HG03558 (cell line): ENCODE data around the gene ABO.
"Not testable (repeated sequence)": the region's sequence is repeated elsewhere in the genome, so short reads cannot be mapped to it uniquely, and the experiment has no call there.

ENCODE experiments used
- ATAC-seq: cut with Tn5 transposase; IDR thresholded peaks from one replicate; pipeline ENCODE4 v1.9.1; 2021; ENCODE audit warnings: moderate number of reproducible peaks; ENCODE audit not compliant: unreplicated experiment; ENCODE audit errors: extremely low read depth

ABO gene

DNA sequence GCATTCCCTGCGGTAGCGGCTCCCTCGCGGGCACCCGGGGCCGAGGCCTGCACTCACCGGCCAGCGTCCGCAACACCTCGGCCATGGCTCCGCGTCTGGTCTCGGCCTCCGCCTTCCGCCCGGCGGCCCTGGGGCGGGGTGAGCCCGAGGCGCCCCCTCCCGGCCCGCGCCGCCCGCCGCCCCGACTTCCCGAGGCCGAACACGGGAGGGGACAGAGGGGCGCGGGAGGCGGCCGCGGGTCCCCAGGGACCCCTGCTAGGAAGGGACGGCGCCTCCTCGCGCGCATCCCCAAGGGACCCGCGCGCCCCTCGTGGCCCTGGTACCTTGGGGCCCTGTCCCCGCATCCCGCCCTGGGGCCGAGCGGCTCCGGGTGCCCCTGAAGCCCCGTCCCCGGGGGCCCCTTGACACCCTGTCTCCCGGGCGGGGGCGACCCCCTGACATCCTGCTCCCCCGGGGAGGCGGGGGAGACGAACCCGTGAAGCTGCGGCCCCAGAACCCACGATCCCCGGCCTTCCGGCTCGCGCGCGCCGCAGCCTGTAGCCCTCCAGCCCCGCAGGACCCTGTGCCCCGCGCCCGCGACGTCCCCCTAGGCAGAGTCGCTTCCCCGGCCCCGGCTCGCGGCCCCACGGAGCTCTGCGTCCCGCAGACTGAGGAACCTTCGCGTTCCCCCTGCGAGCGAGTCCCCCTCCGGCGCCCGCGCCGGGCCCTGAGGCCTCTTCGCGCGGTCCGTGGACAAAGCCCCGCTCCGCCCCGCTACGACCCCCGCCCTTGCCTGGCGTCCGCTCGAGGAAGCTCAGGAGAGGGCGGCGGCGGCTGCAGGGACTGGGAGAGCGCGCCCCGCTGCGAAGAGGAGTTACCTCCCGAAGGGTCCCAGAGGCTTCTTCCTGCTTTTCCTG lies at the start of gene ABO:
ABO (minus strand) TSS at position 97 of the 896 bp plus-strand sequence.
- no peak for ATAC-seq

DNA sequence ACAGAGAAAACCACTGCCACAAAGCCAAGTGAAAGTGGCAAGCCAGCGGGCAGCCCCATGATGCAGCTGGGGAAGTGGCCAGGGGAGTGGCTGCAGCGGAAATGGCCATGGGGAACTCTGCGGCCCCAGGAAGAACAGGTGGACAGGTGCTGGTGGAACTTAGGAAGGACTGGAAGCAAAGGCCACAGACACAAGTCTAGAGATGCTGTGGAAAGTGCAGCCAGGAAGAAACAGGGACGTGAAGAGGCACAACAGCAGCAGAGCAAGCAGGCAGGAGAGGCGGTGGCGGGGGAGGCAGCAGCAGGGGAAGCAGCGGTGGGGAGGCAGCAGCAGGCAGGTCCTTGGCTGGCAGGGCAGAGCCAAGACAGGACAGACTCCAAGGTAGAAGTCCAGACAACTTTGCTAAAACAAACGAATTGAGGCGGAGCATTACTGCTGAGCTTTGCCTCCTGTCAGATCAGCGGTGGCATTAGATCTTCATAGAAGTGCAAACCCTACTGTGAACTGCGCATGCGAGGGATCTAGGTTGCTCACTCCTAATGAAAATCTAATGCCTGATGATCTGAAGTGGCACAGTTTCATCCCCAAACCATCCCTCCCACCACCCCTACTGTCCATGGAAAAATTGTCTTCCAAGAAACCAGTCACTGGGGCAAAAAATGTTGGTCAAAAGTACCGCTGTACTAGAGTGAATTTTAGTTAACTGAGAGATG lies 49.1 kb upstream of the ABO start:
- ATAC-seq, result no peak

DNA sequence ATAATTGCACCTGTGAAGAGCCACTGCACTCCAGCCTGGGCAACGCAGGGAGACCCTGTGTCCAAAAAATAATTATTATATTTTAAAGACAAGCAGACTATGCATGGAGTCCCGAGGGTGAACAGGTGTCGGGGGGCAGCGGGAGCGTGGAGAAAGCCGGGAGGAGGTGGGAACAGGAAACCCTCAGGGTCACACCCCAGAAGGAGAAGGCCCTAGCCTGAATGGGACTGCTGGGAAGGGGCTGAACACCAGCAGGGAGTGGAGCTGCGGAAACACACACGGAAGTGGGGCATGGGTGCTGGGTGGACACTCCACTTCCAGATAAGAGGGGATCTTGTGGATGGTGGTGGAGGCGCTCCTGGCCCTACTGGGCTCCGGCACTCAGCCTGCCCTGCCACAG lies 48.2 kb upstream of the ABO start:
- ATAC-seq, result no peak

DNA sequence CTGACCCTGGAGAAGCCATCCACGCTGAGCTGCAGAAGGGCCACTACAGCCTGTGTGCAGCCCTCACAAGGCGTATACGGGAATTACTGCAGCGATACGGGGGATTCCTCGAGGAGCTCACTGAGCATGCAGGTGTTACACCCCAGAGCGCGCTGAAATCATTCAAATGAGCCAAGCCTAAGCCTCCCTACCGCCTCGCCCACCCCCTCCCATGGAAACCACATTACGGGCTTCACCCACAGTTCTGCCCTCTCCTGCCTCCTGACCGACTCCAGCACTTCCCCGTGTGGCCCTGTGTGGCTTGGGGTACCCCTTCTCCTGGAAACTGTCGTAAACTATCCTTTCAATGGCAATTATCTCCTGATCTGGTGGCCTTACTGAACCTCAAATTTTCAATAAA lies 47.7 kb upstream of the ABO start:
- no peak for ATAC-seq

DNA sequence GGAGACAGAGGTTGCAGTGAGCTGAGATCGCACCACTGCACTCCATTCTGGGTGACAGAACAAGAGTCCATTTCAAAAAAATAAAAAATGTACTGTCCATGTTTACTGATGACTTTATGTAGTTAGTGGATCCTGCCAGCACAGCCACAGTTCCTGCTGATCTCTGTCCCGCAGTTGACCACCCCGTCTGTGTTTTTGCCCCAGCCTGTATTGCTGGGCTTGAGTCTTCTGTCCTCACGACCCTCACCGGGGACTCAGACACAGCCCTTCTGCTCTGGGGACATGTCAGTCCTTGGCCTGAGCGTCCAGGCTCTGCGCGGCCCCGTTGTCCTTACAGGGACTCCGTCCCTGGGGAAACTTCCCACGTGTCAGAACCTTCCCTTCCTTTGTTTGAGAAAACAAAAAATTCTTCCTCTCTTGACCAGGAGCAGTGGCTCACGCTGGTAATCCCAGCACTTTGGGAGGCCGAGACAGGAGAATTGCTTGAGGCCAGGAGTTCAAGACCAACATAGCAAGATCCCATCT lies 46.5 kb upstream of the ABO start:
- ATAC-seq, result no peak

DNA sequence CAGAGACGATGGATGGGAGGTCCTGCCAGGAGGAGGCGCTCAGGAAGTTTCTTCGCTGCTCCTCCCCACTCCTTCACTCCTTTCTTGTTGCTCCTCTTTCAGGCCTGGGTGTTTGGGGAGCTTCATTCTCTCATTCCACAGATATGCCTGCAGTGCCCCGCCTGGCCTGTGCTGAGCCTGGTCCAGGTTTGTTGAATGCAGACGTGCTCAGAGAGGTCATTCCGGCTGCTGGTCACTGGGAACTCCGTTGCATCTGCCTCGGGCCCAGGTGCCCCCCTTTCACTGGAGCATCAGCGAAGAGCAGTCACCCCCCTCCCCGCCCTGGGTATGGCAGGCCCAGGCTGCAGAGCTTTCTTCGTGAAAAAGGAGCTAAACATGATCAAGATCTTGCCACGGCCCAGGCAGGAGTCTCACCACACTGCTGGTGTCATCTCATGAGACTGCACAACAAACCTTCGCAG lies 45.5 kb upstream of the ABO start:
- no peak for ATAC-seq

DNA sequence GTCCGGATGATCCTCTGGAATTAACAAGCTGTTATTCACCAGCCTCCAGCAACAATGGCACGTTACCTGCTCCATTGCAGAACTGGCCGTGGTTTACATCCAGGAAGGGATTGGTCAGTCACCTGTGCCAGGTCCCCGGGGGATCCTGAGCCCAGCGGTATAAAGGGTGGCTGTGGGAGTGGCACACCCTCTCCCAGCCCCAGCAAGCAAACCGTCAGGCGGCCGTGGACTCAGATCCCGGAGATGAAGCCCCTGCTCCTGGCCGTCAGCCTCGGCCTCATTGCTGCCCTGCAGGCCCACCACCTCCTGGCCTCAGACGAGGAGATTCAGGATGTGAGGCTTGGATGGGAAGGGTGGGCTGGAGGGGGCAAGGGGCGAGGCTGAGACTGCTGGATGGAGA lies 42.5 kb upstream of the ABO start:
- ATAC-seq, result not testable (repeated sequence)

DNA sequence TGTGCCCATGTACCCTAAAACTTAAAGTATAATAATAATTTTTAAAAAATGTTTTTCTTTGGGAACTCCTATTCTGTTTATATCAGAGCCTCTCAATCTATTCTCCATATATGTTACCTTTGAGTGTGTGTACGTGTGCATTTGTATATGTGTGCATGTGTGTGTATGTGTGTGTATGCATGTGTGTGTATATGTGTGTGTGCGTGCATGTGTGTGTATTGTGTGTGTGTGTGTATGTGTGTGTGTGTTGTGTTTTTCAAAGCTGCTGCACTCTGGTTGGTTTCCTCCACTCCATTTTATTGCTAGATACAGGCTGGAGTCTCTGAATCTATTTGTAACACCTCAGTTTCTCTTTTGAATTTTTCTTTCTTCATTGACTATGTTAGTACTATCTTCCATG lies 41.0 kb upstream of the ABO start:
- no peak for ATAC-seq

DNA sequence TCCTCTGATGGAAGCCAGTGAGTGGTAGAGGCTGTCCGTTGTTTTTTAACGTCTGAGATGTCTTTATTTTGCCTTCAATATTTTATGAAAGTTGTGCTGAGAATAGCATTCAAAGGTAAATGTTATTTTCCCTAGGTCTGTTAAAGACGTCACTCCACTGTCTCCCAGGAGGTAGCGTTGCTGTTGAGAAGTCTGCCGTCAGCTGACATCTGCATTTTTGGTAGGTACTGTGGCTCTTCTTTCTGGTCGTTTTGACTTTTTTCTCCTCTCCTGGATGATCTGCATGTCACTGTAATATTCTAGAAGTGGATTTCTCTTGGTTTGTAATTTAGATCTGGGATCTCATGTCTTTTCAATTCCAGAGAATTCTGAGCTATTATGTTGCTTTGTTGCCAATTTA lies 34.6 kb upstream of the ABO start:
- no peak for ATAC-seq

DNA sequence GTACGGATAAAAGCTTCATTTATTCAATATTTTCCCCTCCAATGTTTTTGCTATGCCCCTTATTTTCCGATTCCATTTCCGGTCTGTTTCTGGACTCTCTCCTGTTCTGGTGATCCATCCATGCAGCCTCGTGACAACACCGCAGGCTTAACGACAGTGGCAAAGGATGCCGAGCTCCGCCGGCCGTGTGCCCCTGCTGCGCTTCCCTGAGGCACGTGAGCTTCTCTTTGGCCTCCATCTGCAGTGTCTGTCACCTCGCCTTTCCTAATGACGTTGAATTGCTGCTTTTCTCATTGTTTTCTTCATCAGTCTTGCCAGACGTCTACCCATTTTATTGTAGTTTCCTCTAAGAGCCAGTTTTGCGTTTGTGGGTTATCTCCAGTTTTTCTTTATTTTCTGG lies 32.3 kb upstream of the ABO start:
- no peak for ATAC-seq

DNA sequence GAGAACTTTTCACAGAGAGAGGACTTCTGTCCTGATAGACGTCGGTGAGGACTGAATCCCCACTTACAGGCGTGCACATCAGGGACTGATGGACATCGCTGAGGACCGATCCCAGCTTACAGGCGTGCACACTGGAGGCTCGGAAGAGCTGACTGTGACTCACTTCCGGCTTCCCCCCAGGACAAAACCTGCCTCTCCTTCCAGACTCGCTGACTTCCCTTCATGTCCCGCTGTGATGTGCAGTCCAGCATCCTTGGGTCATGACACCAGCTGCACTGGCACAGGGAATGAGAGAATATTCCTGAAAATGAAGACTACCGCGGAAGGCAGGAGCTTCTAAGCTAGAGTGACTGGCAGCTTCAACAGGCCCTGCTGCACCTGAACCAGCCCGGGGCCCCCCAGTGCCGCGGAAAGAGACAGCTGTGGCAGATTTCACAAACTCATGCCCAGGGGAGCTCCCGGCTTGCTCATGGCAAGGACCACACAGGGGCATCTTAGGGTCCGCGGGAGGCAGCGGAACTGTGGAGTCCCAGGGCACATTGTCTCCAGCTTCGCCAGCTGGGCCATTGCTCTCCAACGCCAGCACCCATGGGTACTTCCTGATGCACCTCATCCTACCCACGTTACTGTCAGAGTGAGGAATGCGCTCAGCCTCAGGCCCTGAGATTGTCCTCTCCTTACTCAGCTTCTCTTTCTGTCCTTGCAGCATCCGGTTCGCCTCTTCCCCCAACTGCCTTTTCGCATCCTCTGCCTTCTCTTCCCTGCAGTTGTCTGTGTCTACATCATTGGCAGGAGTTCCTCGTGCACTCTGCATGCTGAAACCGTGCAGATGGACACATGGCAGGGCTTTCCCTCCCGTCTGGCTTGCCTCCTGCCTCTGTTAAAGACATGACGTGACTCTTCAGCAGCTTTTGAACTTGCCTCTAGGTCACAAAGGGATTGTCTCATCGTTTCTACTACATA lies 31.5 kb upstream of the ABO start:
- ATAC-seq, result no peak

DNA sequence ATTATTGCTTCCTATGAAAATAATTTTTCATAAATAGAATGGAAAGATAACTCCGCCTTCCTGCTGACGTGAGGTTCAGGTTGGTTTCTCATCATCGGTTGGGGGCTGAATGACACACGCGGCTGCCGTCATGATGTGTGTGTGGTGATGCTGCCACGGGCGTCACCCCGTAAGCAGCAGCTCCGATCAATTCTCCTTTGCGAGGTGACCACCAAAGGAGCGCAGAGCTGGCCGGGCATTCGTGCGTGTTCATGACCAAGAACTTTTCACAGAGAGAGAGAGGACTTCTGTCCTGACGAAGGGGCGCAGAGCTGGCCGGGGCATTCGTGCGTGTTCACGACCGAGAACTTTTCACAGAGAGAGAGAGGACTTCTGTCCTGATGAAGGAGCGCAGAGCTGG lies 30.7 kb upstream of the ABO start:
- ATAC-seq, result no peak

DNA sequence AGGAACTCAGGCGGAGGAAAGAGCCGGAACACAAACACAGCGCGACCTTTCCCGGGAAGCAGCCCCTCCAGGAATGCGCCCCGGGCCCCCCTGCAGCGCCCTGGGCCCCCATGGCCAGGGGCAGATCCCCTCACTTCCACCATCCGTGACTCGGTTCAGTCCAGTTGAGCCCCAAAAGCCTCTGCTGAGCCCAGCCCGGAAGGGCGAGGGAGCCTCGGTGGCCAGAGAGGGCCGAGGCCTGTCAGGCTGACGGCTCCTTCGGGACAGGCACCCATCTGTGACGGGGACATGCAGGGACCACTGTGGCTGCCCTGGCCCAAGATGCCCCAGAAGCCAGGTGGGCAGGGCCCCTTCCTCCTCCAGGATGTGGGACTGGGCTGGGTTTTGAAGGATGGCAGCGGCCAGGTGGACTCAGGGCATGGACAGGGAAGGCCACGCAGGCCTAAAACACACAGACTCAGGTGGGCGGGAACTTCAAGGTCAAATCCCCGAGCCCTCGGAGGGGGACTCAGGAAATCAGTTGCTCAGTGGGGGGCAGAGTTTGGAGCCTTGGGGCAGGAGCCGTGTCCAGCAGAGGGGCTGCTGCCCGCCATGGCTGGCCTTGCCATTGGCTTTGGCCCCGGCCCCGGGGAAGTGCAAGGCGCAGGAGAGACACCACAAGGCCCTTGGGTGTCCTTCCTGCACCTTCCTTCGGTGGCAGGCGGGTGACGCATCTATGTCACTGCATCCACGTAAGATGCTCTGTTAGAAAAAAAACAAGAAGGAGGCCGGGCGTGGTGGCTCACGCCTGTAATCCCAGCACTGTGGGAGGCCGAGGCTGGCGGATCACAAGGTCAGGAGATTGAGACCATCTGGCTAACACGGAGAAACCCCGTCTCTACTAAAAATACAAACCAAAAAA lies 29.7 kb upstream of the ABO start:
- ATAC-seq, result no peak

DNA sequence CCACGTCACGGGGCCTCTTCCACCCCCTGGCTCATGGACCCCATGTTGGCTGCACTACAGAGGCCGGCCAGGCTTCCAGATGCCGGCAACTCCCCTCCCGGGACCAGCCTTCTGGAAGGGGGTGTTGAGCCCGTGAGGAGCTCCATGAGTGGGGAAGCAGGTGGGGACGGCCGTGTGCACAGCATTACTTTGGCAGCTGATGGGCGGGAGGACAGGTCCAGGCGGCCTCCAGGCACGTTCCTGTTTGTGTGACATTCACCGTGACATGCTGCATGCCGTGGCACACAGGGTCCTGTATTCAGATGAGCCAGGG lies 29.1 kb upstream of the ABO start:
- ATAC-seq, result no peak

DNA sequence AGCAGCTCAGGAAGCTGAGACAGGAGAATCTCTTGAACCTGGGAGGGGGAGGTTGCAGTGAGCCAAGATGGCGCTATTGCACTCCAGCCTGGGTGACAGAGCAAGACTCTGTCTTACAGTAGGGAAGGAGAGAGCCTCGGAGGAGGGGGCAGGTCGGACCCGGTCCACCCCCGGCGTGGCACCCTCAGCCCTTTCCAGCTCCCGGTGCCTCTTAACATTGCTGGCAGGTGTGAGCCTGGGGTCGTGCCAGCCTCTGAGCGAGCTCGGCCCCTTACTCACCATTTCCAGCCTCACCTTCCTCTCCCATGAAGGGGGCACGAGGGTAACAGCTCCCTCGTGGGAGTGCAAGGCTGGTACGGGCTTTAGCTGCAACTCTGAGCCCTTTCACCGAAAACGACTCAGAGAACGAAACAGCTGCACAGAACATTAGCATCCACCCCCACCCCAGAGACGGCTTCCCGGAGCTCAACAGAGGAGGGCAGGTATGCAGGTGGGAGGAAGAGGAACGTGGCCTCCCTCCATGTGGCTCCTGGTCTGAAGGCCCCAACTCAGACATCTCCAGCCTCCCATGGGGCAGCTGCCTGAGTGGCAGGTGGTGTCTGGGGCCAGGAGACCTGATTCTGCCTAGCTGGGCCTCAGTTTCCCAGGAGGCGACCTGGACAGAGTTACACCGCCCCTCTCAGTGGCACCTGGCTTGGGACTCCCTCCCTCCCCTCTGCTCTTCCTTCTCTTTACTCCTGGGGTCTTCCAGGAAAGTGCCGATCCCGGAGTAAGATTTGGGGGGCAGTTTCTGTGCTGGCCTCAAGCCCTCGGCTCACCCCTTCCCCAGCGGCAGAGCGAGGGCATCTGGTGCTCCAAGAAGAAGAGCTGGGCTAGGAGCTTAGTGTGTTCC lies 28.5 kb upstream of the ABO start:
- no peak for ATAC-seq

DNA sequence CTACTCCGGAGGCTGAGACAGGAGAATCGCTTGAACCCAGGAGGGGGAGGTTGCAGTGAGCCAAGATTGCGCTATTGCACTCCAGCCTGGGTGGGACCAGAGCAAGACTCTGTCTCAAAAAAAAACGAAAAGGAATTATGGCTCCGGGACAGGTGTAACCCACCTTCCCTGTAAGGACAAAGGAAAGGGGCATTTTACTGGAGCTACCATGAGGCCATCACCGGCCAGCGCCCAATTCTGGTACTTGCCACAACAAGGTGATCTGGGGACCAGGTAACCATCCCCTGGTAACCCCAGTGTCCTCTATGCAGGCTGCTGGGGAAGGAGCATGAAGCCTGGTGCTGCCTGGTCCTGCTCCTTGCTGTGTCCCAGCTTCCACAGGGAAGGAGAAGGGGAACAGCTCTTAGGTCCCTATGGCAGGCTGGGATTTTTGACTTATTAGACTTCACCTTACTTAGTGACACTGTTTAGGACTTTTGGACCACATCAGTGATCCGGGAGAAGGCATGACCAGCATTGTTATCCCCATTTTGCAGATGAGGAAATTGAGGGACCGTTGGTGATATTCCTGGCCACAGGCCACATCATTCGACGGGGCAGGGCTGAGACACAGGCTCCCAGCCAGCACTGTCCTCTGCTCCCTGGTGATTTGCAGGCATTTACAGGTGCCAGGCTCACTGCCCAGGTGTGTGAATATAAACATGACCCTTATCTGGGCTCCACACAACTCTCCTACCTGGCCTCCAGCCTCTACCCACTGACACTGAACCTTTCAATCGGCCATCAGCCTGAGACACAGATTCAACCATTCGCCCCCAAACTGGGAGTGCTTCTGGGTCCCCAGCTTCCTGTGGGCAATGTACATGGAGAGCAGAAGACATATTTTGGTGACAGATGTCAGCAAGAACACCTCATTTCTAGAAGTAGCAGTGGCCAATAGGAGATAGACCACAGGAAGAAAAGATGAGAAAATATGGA lies 26.5 kb upstream of the ABO start:
- no peak for ATAC-seq

DNA sequence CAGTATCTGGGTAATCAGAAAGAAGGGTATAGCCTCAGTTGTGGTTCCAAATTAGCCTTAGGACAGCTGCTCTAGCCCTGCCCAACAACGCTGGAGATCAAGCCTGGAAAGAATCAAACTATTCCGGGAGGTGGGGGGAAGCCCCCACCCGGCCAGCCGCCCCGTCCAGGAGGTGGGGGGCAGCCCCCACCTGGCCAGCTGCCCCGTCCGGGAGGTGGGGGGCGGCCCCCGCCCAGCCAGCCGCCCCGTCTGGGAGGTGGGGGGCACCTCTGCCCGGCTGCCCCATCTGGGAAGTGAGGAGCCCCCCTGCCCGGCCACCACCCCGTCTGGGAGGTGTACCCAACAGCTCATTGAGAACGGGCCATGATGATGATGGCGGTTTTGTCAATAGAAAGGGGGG lies 25.0 kb upstream of the ABO start:
- ATAC-seq, result not testable (repeated sequence)
